ENCODE results near the gene IKZF1.

The IKZF1 gene

GRCh38 chr7:50284296-50284695, 20.2 kb upstream of the IKZF1 start:
- H3K27me3 ChIP-seq (ENCODE audit: control insufficient read depth, insufficient read depth, low read length): no peaks in the 10 kb centered on the region
- H3K4me3 ChIP-seq (ENCODE audit: low read depth, low read length): no peak overlapping the region
- H3K4me1 ChIP-seq (ENCODE audit: control insufficient read depth, insufficient read depth, low read length): no peaks in the 10 kb centered on the region
- H3K36me3 ChIP-seq (ENCODE audit: control insufficient read depth, insufficient read depth, low read length): no peaks in the 10 kb centered on the region
- H3K9me3 ChIP-seq (ENCODE audit: control insufficient read depth, insufficient read depth, low read depth, low read length): no peaks in the 10 kb centered on the region
- no peak overlapping the region for H3K9ac ChIP-seq (ENCODE audit: low read length)
- H3K27ac ChIP-seq (ENCODE audit: low read depth, low read length): no peak overlapping the region

GRCh38 chr7:50285269-50285668, 19.2 kb upstream of the IKZF1 start:
- H3K36me3 ChIP-seq (ENCODE audit: control insufficient read depth, insufficient read depth, low read length): no peaks in the 10 kb centered on the region
- no peak overlapping the region for H3K4me3 ChIP-seq (ENCODE audit: low read depth, low read length)
- H3K27ac ChIP-seq (ENCODE audit: low read depth, low read length): no peak overlapping the region
- H3K4me1 ChIP-seq (ENCODE audit: control insufficient read depth, insufficient read depth, low read length): no peaks in the 10 kb centered on the region
- H3K9ac ChIP-seq (ENCODE audit: low read length): no peak overlapping the region
- no peaks in the 10 kb centered on the region for H3K9me3 ChIP-seq (ENCODE audit: control insufficient read depth, insufficient read depth, low read depth, low read length)
- H3K27me3 ChIP-seq (ENCODE audit: control insufficient read depth, insufficient read depth, low read length): no peaks in the 10 kb centered on the region

- H3K27me3 ChIP-seq (ENCODE audit: control insufficient read depth, insufficient read depth, low read length): no peaks in the 10 kb centered on the region
- no peaks in the 10 kb centered on the region for H3K9me3 ChIP-seq (ENCODE audit: control insufficient read depth, insufficient read depth, low read depth, low read length)
- H3K9ac ChIP-seq (ENCODE audit: low read length): no peak overlapping the region
- H3K36me3 ChIP-seq (ENCODE audit: control insufficient read depth, insufficient read depth, low read length): no peaks in the 10 kb centered on the region
- H3K27ac ChIP-seq (ENCODE audit: low read depth, low read length): no peak overlapping the region
- no peak overlapping the region for H3K4me3 ChIP-seq (ENCODE audit: low read depth, low read length)
- no peaks in the 10 kb centered on the region for H3K4me1 ChIP-seq (ENCODE audit: control insufficient read depth, insufficient read depth, low read length)
Measured at GRCh38 chr7:50287129-50287528, 17.4 kb upstream of the IKZF1 start.

GRCh38 chr7:50292165-50292757, 12.3 kb upstream of the IKZF1 start:
- Histone ChIP-seq H3K36me3 (ENCODE audit: control insufficient read depth, insufficient read depth, low read length) (no peaks in the 10 kb centered on the region), H3K4me1 (ENCODE audit: control insufficient read depth, insufficient read depth, low read length) (no peaks in the 10 kb centered on the region), H3K4me3 (ENCODE audit: low read depth, low read length) (no peak overlapping the region), H3K9me3 (ENCODE audit: control insufficient read depth, insufficient read depth, low read depth, low read length) (no peaks in the 10 kb centered on the region), H3K27me3 (ENCODE audit: control insufficient read depth, insufficient read depth, low read length) (0 out of 2 replicates have a peak, but pooled peaks cover 6% of the 10 kb centered on the region), H3K27ac (ENCODE audit: low read depth, low read length) (no peak overlapping the region), H3K9ac (ENCODE audit: low read length) (no peak overlapping the region)

GRCh38 chr7:50292763-50293162, 11.8 kb upstream of the IKZF1 start:
- no peak overlapping the region for H3K4me3 ChIP-seq (ENCODE audit: low read depth, low read length)
- H3K9me3 ChIP-seq (ENCODE audit: control insufficient read depth, insufficient read depth, low read depth, low read length): no peaks in the 10 kb centered on the region
- no peaks in the 10 kb centered on the region for H3K4me1 ChIP-seq (ENCODE audit: control insufficient read depth, insufficient read depth, low read length)
- H3K36me3 ChIP-seq (ENCODE audit: control insufficient read depth, insufficient read depth, low read length): no peaks in the 10 kb centered on the region
- H3K27ac ChIP-seq (ENCODE audit: low read depth, low read length): no peak overlapping the region
- no peak overlapping the region for H3K9ac ChIP-seq (ENCODE audit: low read length)
- 0 out of 2 replicates have a peak, but pooled peaks cover 6% of the 10 kb centered on the region for H3K27me3 ChIP-seq (ENCODE audit: control insufficient read depth, insufficient read depth, low read length)

GRCh38 chr7:50293509-50294179, 10.9 kb upstream of the IKZF1 start:
- H3K9ac ChIP-seq (ENCODE audit: low read length): no peak overlapping the region
- H3K27ac ChIP-seq (ENCODE audit: low read depth, low read length): no peak overlapping the region
- H3K9me3 ChIP-seq (ENCODE audit: control insufficient read depth, insufficient read depth, low read depth, low read length): no peaks in the 10 kb centered on the region
- no peak overlapping the region for H3K4me3 ChIP-seq (ENCODE audit: low read depth, low read length)
- H3K27me3 ChIP-seq (ENCODE audit: control insufficient read depth, insufficient read depth, low read length): 0 out of 2 replicates have a peak, but pooled peaks cover 6% of the 10 kb centered on the region
- no peaks in the 10 kb centered on the region for H3K4me1 ChIP-seq (ENCODE audit: control insufficient read depth, insufficient read depth, low read length)
- no peaks in the 10 kb centered on the region for H3K36me3 ChIP-seq (ENCODE audit: control insufficient read depth, insufficient read depth, low read length)

- Histone ChIP-seq H3K27ac (ENCODE audit: low read depth, low read length) (no peak overlapping the region), H3K27me3 (ENCODE audit: control insufficient read depth, insufficient read depth, low read length) (peaks cover 14% of the 10 kb centered on the region), H3K4me1 (ENCODE audit: control insufficient read depth, insufficient read depth, low read length) (no peaks in the 10 kb centered on the region), H3K4me3 (ENCODE audit: low read depth, low read length) (no peak overlapping the region), H3K9ac (ENCODE audit: low read length) (no peak overlapping the region), H3K9me3 (ENCODE audit: control insufficient read depth, insufficient read depth, low read depth, low read length) (no peaks in the 10 kb centered on the region), H3K36me3 (ENCODE audit: control insufficient read depth, insufficient read depth, low read length) (no peaks in the 10 kb centered on the region)
Measured at GRCh38 chr7:50295133-50295532, 9.4 kb upstream of the IKZF1 start.

- Histone ChIP-seq H3K9me3 (ENCODE audit: control insufficient read depth, insufficient read depth, low read depth, low read length) (no peaks in the 10 kb centered on the region), H3K4me1 (ENCODE audit: control insufficient read depth, insufficient read depth, low read length) (no peaks in the 10 kb centered on the region)
Measured at GRCh38 chr7:50296799-50297198, 7.7 kb upstream of the IKZF1 start.

GRCh38 chr7:50298811-50299562, 5.5 kb upstream of the IKZF1 start:
- Histone ChIP-seq H3K27ac (ENCODE audit: low read depth, low read length) (no peak overlapping the region), H3K36me3 (ENCODE audit: control insufficient read depth, insufficient read depth, low read length) (no peaks in the 10 kb centered on the region), H3K4me1 (ENCODE audit: control insufficient read depth, insufficient read depth, low read length) (no peaks in the 10 kb centered on the region), H3K9ac (ENCODE audit: low read length) (no peak overlapping the region), H3K4me3 (ENCODE audit: low read depth, low read length) (no peak overlapping the region), H3K27me3 (ENCODE audit: control insufficient read depth, insufficient read depth, low read length) (peaks cover 47% of the 10 kb centered on the region), H3K9me3 (ENCODE audit: control insufficient read depth, insufficient read depth, low read depth, low read length) (0 out of 2 replicates have a peak, but pooled peaks cover 3% of the 10 kb centered on the region)

More at GRCh38 chr7:50296799-50297198, 7.7 kb upstream of the IKZF1 start:
- Histone ChIP-seq H3K9ac (ENCODE audit: low read length) (no peak overlapping the region), H3K27ac (ENCODE audit: low read depth, low read length) (no peak overlapping the region), H3K36me3 (ENCODE audit: control insufficient read depth, insufficient read depth, low read length) (no peaks in the 10 kb centered on the region), H3K4me3 (ENCODE audit: low read depth, low read length) (no peak overlapping the region), H3K27me3 (ENCODE audit: control insufficient read depth, insufficient read depth, low read length) (peaks cover 28% of the 10 kb centered on the region)

- H3K36me3 ChIP-seq (ENCODE audit: control insufficient read depth, insufficient read depth, low read length): no peaks in the 10 kb centered on the region
- no peak overlapping the region for H3K27ac ChIP-seq (ENCODE audit: low read depth, low read length)
- peaks cover 61% of the 10 kb centered on the region for H3K27me3 ChIP-seq (ENCODE audit: control insufficient read depth, insufficient read depth, low read length)
- H3K9ac ChIP-seq (ENCODE audit: low read length): no peak overlapping the region
- no peak overlapping the region for H3K4me3 ChIP-seq (ENCODE audit: low read depth, low read length)
- no peaks in the 10 kb centered on the region for H3K4me1 ChIP-seq (ENCODE audit: control insufficient read depth, insufficient read depth, low read length)
- H3K9me3 ChIP-seq (ENCODE audit: control insufficient read depth, insufficient read depth, low read depth, low read length): 0 out of 2 replicates have a peak, but pooled peaks cover 3% of the 10 kb centered on the region
Measured at GRCh38 chr7:50300336-50300735, 4.2 kb upstream of the IKZF1 start.

Measured in HUES6 (cell line).